RCC 7860 (cell line): ENCODE measurements around the gene AAK1.
"Not testable (repeated sequence)": the region's sequence is repeated elsewhere in the genome, so short reads cannot be mapped to it uniquely, and the experiment has no call there.

Source experiments
- DNase-seq: peaks from one replicate; pipeline ENCODE4 v3.0.0-alpha.2; 2015; ENCODE audit warnings: low spot score
- FAIRE-seq: peaks from 2 replicates; lab custom pipeline; 2012; peaks lifted over from hg19 to GRCh38; lab: Jason Lieb, UNC

The AAK1 gene

DNA sequence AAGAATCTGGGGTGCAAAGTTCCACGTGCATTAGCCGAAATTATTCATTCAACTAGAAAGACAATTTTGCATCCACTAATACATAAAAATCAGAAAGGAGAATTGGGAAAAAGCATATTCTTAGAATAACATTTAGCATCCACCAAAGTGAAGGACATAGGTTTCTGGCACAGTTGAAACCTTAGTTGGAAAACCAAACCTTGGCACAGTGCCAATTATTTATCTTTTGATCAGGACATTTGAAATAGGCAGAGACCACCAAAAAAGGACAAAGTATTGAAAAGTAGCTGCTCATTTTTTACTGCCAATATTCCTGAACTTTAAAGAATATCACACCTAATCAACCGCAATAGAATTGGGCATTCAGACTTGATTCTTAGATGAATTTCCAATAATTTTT, 180.8 kb downstream of the AAK1 start:
- FAIRE-seq (no peak), DNase-seq (no peak)

DNA sequence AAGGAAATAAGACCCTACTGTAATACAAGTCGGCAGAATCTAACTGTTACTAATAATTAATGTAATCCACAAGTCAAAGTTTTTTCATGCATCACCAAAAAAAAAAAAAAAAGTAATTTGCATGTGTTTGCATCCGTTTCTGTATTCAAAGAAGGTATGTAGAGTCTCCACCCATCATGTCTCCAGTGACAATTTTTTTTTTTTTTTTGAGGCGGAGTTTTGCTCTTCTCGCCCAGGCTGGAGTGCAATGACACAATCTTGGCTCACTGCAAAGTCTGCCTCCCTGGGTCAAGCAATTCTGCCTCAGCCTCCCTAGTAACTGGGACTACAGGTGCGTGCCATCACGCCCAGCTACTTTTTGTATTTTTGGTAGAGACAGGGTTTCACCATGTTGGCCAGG, 182.1 kb downstream of the AAK1 start:
- FAIRE-seq, result no peak
- DNase-seq, result no peak

GRCh38 chr2:69459936-69460335, 183.6 kb downstream of the AAK1 start:
- FAIRE-seq (no peak), DNase-seq (no peak)

GRCh38 chr2:69456950-69457445, 186.5 kb downstream of the AAK1 start:
- DNase-seq (no peak), FAIRE-seq (no peak)

- no peak for DNase-seq
- no peak for FAIRE-seq
Observed at GRCh38 chr2:69456154-69456553, 187.4 kb downstream of the AAK1 start.

DNA sequence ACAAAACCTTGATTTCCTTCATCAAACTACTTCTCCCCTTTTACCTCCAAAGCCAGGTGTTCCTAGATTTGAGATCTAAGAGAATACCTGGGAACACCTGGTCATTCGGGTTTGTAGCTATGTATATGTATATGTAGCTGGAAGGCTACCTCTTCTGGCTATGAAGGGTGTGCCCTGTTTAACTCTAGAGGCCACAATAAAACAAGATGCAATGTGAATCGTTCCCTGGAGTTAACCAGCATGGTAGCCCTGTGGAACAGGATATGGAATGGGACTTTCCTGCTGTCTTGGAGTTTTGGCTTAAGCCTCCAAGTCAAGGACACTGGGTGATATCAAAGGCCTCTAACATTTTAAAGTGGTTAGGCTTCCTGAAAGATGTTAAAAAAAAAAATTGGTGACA, 188.6 kb downstream of the AAK1 start:
- FAIRE-seq (no peak), DNase-seq (no peak)

DNA sequence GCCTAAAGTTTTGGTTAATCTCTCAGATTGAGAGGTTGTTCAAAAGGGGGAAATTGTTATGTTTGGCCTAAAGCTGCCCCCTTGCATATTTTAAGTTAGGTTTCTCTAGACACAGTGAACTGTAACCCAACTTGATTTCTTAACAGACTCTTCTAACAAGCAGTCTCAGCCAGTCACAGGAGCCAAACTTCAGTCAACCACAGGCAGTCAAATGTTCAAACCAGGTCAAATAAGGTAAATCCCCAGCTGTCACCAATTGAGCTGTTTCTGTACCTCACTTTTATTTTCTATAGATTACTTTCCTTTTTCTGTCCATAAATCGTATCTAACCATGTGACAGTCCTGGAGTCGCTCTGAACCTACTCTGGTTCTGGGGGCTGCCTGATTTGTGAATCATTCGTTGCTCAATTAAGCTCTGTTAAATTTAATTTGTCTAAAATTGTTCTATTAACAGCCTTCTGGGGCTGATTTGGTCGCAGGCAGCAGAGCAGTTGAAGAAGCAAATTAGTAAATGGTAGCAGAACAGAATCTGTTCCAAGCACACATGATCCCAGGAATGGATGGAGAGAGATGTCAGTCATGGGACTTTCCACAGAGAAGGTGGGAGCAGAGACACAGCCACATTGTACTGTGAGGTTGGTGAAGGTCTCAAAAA, 189.9 kb downstream of the AAK1 start:
- DNase-seq (no peak), FAIRE-seq (no peak)

- no peak for FAIRE-seq
- DNase-seq, result no peak
Observed at GRCh38 chr2:69452687-69453086, 190.9 kb downstream of the AAK1 start.

DNA sequence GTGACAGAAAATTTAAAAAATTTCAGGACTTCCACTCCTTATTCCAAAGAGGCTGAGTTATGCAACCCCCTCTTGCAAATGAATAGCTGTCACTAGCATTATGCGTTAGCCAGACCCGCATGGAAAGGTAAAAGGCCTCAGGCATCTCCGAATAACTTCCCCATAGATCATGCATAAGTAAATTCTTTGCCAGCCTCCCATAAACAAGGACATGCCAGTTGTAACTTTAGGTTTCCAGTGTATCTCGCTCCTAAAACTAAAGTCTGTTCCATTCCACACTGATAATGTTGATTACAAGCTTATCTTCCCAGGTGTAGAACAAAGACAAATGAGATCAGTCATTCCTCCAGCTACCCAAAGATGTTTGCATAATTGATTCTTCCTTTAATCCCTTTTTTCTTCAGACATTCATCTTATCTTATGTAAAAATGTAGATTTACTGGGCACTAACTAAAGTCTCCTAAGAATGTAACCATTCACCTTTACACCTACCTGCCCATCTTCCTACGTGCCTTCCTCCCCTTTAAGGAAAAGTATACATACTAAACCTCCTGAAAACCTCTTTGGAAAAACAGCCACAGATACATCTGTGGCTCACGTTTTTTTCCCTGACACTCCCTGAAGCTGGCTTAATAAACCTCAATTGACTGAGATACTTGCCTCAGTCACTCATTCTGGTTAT, 192.7 kb downstream of the AAK1 start:
- DNase-seq (no peak), FAIRE-seq (no peak)

DNA sequence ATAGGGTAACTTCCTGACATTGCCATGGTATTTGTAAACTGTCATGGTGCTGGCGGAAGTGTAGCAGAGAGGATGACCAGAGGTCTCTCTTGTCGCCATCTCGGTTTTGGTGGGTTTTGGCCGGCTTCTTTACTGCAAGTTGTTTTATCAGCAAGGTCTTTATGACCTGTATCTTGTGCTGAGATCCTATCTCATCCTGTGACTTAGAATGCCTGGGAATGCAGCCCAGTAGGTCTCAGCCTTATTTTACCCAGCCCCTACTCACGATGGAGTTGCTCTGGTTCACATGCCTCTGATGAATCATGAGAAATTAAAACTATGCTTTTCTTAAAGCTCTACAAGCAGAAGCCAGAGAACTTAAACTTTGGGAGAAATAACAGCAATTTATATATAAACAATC, 193.6 kb downstream of the AAK1 start:
- DNase-seq (no peak), FAIRE-seq (no peak)

DNA sequence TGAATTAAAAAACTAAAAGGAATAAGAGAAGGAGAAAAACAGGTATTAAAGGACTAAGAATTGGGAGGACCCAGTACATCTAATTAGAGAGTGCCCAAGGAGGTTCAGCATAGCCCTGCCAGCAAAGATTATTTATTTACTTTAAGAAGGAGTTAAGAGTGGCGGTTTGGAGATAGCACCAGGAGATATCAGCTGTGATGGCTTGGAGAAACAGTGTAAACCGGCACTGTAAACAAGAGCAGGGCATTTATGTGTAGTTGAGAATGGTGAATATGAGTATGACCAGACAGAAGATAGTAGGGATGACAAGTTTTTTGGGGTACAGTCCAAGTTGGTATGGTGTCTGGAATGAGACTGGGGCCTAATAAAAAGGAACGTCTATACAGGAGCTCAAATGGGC, 199.9 kb downstream of the AAK1 start:
- FAIRE-seq, DNase-seq: not testable (repeated sequence)

- FAIRE-seq, DNase-seq: not testable (repeated sequence)
Observed at GRCh38 chr2:69439499-69439898, 204.0 kb downstream of the AAK1 start.

GRCh38 chr2:69438580-69438979, 205.0 kb downstream of the AAK1 start:
- FAIRE-seq, result no peak
- DNase-seq, result no peak

GRCh38 chr2:69437751-69438154, 205.8 kb downstream of the AAK1 start:
- no peak for FAIRE-seq
- DNase-seq, result no peak

DNA sequence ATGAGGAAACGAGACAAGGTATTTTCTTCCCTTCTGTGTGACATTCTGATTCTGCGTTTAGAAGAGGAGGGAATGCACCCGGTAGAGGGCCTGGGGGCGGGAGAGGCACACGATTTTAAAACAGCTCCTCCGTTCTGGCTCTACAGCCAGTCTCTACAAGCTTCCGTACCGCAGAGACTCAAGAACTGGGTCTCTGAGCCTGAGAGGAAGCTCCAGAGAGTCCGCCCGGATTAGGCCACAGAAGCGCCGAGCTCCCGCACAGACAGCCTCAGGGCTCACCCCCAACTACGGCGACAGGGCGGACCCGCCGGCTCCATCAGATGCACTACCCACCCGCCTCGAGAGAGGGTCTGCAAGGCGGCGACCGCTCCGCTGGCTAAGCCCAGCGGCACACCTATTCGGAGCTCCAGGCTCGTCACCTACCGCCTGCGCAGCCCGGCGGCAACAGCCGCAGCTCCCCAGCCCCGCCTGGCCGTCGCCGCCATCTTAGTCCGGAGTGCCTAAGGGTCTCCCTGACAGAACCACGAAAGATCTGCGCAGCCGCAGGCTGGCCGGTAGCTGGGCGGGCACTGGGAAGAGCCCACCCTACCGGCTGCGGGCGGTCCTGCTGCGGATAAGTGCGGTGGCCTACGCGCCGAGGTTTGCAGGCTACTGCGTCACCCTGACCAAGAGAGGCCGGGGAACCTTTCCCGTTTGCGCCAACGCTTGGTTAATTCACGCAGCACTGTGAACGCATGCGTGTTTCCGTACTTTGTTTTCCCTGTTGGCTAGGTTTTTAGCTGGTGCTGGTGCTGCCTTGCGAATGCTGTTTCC, 206.4 kb downstream of the AAK1 start, which contains the start of gene NFU1:
NFU1 (minus strand) TSS at position 498 of the 813 bp plus-strand sequence; CDS start at position 485, 13 bp downstream.
- DNase-seq (peak; percentile 90), FAIRE-seq (peak; percentile 73)

DNA sequence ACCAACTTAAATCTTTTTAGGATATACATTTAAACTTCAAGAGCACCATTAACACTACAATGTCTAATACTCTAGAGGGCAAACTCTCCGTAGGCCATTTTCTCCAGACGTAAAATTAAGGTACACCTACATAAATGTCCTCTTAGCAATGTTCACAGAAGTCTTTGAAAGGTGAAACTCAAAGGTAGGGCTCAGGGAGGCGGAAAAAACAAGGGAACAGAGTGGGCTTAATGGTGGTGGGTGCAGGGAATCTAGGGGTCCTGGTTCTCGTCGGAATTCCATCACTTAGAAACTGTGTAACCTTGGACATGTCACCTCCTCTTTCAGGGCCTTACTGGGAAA, 207.0 kb downstream of the AAK1 start:
- FAIRE-seq (no peak), DNase-seq (no peak)

- DNase-seq, result no peak
- FAIRE-seq, result no peak
Observed at GRCh38 chr2:69434753-69435152, 208.8 kb downstream of the AAK1 start.

DNA sequence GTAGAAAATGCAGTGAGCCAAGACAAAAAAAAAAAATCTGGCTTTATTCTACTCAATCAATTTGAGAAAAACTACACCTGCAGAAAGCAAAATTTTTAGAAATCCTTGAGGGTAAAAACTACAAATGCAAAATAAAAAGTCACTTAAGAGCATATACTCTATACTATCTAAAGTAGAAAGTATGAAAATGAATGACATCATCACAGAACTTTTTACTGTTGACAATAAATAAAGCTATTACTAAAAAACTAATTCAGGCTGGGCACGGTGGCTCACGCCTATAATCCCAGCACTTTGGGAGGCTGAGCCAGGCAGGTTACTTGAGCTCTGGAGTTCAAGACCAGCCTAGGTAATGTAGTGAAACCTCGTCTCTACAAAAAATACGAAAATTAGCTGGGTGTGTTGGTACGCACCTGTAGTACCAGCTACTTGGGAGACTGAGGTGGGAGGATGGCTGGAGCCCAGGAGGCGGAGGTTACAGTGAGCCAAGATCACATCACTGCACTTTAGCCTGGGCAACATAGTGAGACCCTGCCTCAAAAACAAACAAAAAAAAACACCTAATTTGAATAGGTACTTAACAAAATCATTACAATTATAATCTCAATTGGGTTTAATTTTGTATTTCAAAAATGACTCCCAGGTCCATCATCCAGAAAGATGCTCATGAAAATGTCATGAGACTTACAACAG, 213.9 kb downstream of the AAK1 start:
- DNase-seq (no peak), FAIRE-seq (no peak)

- peak; percentile 84 for FAIRE-seq
- no peak for DNase-seq
Observed at GRCh38 chr2:69428981-69429380, 214.6 kb downstream of the AAK1 start.

DNA sequence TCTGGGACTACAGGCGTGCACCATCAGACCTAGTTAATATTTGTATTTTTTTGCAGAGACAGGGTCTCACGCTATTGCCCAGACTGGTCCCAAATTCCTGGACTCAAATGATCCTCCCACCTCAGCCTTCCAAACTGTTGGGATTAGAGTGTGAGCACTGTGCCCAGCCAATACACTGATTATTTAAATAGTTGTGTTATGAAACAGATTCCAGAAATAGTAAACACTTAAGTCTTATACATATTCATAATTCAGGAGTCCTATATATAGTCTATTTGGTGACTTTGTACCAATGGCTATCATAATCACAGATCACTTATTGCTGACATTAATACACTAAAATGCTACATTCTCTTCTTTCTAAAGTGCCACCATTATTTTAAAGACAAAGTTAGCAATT, 219.1 kb downstream of the AAK1 start:
- FAIRE-seq (no peak), DNase-seq (no peak)

- DNase-seq (no peak), FAIRE-seq (no peak)
Observed at GRCh38 chr2:69422198-69422597, 221.3 kb downstream of the AAK1 start.
